ENCODE measurements around the gene RNPEPL1. TPM values are rescaled to one million over a fixed set of nuclear protein-coding genes. Genes with fewer than 3 reads are reported as not detected.

Gene RNPEPL1
- polyA plus RNA-seq, 3 donors: 15.4 to 100 (median 36.4) TPM

- Mint-ChIP-seq H3K4me3 (no peak overlapping the region), H3K4me1 (peaks cover 35% of the 10 kb centered on the region), H3K36me3 (peaks cover 44 to 76% of the 10 kb centered on the region in 2 donors), H3K27ac (no peak overlapping the region), H3K9me3 (no peaks in the 10 kb centered on the region), H3K27me3 (ENCODE audit: low read depth in 3 of 3) (peaks cover 0 to 3% (median 0%) of the 10 kb centered on the region in 3 donors)
- Histone ChIP-seq H3K27ac (ENCODE audit: low read depth in 1 of 2, low read length in 2 of 2) (no peak overlapping the region), H2AFZ (ENCODE audit: insufficient read depth, low read depth, low read length, poor library complexity, severe bottlenecking) (no peak overlapping the region), H3K27me3 (ENCODE audit: control insufficient read depth in 2 of 2, insufficient read depth in 2 of 2, low read length in 2 of 2) (no peaks in the 10 kb centered on the region), H3K79me2 (ENCODE audit: insufficient read depth, low read length) (peaks cover 79% of the 10 kb centered on the region), H3K36me3 (replicated peaks in 1 of 2; ENCODE audit: control insufficient read depth in 1 of 2, insufficient read depth in 2 of 2, low read length in 2 of 2) (peaks cover 65 to 76% of the 10 kb centered on the region in 2 donors), H3K4me3 (replicated peaks in 1 of 3; ENCODE audit: low read depth in 2 of 3, low read length in 3 of 3) (no peak overlapping the region), H4K20me1 (ENCODE audit: insufficient read depth, low read length) (peaks cover 99% of the 10 kb centered on the region), H3K9me3 (replicated peaks in 1 of 2; ENCODE audit: control insufficient read depth in 1 of 2, insufficient read depth in 1 of 2, low read length in 2 of 2) (no peaks in the 10 kb centered on the region), H3K4me2 (replicated peaks; ENCODE audit: extremely low read depth, low read length, poor library complexity, severe bottlenecking) (no peak overlapping the region), H3K9ac (ENCODE audit: insufficient read depth, low read length, poor library complexity, severe bottlenecking) (no peak overlapping the region), H3K4me1 (ENCODE audit: control insufficient read depth in 1 of 2, insufficient read depth in 2 of 2, low read length in 2 of 2) (peaks cover 34 to 44% of the 10 kb centered on the region in 2 donors)
- DNase-seq: no peak
- 94% methylated on average over 29 of the region's 37 CpGs for WGBS (ENCODE audit: insufficient coverage)
- intact Hi-C loops (cut with micrococcal nuclease): no loop called here
- TF ChIP-seq, protein P1, sequence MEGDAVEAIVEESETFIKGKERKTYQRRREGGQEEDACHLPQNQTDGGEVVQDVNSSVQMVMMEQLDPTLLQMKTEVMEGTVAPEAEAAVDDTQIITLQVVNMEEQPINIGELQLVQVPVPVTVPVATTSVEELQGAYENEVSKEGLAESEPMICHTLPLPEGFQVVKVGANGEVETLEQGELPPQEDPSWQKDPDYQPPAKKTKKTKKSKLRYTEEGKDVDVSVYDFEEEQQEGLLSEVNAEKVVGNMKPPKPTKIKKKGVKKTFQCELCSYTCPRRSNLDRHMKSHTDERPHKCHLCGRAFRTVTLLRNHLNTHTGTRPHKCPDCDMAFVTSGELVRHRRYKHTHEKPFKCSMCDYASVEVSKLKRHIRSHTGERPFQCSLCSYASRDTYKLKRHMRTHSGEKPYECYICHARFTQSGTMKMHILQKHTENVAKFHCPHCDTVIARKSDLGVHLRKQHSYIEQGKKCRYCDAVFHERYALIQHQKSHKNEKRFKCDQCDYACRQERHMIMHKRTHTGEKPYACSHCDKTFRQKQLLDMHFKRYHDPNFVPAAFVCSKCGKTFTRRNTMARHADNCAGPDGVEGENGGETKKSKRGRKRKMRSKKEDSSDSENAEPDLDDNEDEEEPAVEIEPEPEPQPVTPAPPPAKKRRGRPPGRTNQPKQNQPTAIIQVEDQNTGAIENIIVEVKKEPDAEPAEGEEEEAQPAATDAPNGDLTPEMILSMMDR (IDR thresholded peaks at IDR 0.05): no peak
Observed at GRCh38 chr2:240573516-240574385, 5.5 kb downstream of the RNPEPL1 start.

DNA sequence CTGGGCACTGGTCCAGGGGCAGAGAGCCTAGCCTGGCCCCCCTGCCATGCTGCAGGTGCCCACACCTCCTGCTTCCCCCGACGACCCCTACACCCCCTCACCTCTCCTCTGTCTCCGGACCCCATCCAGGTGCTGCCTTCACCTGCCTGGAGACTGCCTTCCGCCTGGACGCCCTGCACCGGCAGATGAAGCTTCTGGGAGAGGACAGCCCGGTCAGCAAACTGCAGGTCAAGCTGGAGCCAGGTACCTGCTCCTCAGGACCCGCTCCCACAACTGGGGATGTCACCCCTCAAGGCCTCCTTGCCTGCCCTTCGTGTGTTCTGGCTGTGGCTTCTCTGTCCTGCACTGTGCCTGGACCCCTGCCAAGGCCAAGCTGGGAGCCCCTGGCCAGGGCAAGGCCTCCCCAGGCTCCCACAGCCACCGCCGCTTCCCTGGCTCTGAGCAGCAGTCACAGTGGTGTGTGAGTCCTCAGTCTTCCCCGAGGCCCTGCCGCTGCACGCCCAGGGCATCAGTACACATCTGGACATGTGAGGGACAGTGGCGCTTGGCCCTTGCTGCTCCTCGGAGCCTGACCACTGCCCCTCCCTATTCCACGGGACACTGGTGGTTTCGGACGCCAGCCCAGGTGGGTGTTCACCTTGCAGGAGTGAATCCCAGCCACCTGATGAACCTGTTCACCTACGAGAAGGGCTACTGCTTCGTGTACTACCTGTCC lies 6.3 kb downstream of the RNPEPL1 start:
- peaks cover 65 to 79% of the 10 kb centered on the region in 2 donors for H3K36me3 ChIP-seq (replicated peaks in 1 of 2; ENCODE audit: control insufficient read depth in 1 of 2, insufficient read depth in 2 of 2, low read length in 2 of 2)
- peaks cover 72% of the 10 kb centered on the region for H3K79me2 ChIP-seq (ENCODE audit: insufficient read depth, low read length)
- H3K9me3 ChIP-seq (replicated peaks in 1 of 2; ENCODE audit: control insufficient read depth in 1 of 2, insufficient read depth in 1 of 2, low read length in 2 of 2): no peaks in the 10 kb centered on the region
- H3K4me3 ChIP-seq (replicated peaks in 1 of 3; ENCODE audit: low read depth in 2 of 3, low read length in 3 of 3): no peak overlapping the region
- intact Hi-C loops (cut with micrococcal nuclease): no loop called here
- Mint-ChIP-seq H3K4me1 (peaks cover 38% of the 10 kb centered on the region), H3K36me3 (peaks cover 47 to 79% of the 10 kb centered on the region in 2 donors), H3K4me3 (no peak overlapping the region), H3K27ac (no peak overlapping the region), H3K9me3 (no peaks in the 10 kb centered on the region), H3K27me3 (ENCODE audit: low read depth in 3 of 3) (peaks cover 0 to 3% (median 0%) of the 10 kb centered on the region in 3 donors)
- H3K4me2 ChIP-seq (replicated peaks; ENCODE audit: extremely low read depth, low read length, poor library complexity, severe bottlenecking): no peak overlapping the region
- peaks cover 37 to 45% of the 10 kb centered on the region in 2 donors for H3K4me1 ChIP-seq (ENCODE audit: control insufficient read depth in 1 of 2, insufficient read depth in 2 of 2, low read length in 2 of 2)
- peaks cover 100% of the 10 kb centered on the region for H4K20me1 ChIP-seq (ENCODE audit: insufficient read depth, low read length)
- H3K27ac ChIP-seq (ENCODE audit: low read depth in 1 of 2, low read length in 2 of 2): no peak overlapping the region
- H2AFZ ChIP-seq (ENCODE audit: insufficient read depth, low read depth, low read length, poor library complexity, severe bottlenecking): no peak overlapping the region
- TF ChIP-seq, protein P1 (IDR thresholded peaks at IDR 0.05): no peak
- 95% methylated on average over 20 of the region's 21 CpGs for WGBS (ENCODE audit: insufficient coverage)
- H3K9ac ChIP-seq (ENCODE audit: insufficient read depth, low read length, poor library complexity, severe bottlenecking): no peak overlapping the region
- no peaks in the 10 kb centered on the region for H3K27me3 ChIP-seq (ENCODE audit: control insufficient read depth in 2 of 2, insufficient read depth in 2 of 2, low read length in 2 of 2)
- no peak for DNase-seq

All from CD14-positive monocyte (primary cell).